NCI-H774 (cell line): ENCODE measurements around the gene EME2.

Experiments
- DNase-seq: peaks from one replicate; lab custom pipeline; 2025; lab: John Stamatoyannopoulos, UW

EME2 gene

DNA sequence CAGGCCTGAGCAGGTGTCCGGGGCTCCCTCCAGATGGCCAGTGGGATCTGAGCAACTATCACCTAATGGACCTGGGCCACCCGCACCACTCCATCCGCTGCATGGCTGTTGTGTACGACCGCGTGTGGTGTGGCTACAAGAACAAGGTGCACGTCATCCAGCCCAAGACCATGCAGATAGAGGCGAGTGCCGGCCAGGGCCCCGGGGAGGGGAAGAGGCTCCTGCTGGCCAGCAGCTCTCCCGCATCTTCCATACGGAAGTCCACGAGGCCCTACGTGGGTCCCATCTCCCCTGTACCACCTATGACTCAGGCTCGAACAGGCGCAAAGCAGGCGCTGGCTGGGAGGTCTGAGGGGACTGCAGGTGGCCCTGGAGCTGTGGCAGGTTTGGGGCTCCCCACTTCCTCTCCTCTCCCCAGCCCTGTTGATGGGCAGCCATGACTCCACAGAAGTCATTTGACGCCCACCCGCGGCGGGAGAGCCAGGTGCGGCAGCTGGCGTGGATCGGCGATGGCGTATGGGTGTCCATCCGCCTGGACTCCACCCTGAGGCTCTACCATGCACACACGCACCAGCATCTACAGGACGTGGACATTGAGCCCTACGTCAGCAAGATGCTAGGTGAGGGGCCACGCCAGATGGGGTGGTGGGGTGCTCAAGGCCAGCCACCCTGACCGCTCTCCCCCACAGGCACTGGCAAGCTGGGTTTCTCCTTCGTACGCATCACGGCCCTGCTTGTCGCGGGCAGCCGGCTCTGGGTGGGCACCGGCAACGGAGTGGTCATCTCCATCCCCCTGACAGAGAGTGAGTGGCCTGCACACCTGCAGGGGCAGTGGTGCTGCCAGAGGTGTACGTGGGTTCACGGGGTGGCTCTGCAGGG, 5.3 kb upstream of the EME2 start:
- no peak for DNase-seq

DNA sequence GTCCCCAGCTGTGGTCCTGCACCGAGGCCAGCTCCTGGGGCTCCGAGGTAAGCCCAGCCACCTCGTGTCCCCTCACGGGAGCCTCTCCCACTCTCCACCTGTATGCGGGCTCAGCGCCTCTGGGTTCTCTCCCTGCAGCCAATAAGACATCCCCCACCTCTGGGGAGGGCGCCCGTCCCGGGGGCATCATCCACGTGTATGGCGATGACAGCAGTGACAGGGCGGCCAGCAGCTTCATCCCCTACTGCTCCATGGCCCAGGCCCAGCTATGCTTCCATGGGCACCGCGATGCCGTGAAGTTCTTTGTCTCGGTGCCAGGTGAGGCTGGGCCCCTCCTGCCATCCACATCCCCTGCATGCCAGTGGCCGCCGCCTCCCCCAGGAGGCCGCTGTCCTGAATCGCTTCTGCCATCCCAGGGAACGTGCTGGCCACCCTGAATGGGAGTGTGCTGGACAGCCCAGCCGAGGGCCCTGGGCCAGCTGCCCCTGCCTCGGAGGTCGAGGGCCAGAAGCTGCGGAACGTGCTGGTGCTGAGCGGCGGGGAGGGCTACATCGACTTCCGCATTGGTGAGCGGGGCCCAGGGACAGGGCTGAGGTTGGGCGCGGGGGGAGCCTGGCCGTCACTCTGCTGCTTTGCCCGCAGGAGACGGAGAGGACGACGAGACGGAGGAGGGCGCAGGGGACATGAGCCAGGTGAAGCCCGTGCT, 4.4 kb upstream of the EME2 start:
- no peak for DNase-seq

DNA sequence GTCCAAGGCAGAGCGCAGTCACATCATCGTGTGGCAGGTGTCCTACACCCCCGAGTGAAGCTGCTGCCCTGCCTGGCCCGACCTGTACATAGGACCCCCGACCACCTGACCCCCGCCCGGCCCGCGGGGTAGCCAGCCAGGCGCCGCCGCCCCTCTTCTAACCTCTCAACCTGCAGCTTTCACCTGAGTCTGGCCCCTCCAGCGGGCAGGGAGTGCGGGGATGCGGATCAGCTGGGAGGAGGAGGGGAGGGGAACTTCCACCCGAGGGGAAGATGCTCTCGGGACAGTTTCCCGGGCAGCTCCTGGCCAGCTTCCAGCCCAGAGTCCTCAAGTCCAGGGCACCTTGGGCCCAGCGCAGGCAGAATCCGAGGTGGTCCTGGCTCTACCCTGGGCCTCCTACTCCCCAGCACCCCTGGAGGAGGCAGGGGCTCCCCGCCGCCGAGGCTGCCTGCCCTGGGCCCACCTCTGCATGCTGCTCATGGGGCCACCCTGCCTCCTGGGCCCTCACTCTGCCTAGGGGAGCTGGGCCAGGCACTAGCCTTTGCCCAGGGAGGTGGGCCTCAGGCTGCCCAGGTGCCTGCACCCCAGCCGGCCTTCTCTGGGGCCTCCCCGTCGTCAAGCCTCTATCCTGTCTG, 3.7 kb upstream of the EME2 start:
- no peak for DNase-seq

DNA sequence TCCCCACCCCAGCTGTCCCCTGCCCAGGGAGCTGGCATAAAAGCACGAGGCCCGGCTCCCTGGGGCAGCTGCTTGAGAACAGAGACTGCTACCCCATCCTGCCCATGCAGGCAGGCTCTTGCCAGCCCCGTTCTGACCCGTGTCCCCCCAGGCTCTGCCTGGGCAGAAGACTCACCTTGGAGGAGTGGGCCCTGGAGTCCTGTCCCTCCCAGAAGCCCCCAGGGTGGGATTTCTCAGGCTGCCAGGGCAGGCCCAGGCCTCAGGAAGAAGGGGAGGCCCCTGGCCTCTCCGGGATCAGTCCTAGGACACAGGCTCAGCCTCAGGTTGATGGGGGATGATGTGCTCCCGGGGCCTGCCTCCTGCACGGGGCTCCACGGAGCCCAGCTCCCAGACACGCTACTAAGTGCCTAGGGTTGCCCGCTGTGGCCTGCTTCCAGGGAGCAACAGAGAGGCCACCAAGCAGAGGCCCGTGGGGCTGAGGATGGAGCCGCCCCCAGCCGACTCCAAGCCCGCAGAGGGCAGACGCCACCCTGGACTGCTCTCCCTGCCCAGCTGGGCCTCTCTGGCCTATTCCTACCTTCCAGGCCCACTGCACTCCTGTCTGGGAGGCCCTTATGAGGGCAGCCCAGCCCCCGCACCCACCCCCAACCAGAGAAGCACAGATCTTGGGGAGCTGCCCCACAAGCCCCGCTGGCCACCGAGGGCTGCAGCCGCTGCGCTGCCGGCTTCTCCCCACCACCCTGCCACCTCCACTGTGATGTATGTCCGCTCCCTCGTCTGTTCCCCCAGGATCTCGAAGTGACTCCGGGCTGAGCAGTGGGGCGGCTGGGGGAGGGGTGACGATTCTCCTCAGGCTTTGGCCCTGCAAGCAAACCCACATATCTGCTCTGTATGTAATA, 3.0 kb upstream of the EME2 start:
- DNase-seq: no peak

DNA sequence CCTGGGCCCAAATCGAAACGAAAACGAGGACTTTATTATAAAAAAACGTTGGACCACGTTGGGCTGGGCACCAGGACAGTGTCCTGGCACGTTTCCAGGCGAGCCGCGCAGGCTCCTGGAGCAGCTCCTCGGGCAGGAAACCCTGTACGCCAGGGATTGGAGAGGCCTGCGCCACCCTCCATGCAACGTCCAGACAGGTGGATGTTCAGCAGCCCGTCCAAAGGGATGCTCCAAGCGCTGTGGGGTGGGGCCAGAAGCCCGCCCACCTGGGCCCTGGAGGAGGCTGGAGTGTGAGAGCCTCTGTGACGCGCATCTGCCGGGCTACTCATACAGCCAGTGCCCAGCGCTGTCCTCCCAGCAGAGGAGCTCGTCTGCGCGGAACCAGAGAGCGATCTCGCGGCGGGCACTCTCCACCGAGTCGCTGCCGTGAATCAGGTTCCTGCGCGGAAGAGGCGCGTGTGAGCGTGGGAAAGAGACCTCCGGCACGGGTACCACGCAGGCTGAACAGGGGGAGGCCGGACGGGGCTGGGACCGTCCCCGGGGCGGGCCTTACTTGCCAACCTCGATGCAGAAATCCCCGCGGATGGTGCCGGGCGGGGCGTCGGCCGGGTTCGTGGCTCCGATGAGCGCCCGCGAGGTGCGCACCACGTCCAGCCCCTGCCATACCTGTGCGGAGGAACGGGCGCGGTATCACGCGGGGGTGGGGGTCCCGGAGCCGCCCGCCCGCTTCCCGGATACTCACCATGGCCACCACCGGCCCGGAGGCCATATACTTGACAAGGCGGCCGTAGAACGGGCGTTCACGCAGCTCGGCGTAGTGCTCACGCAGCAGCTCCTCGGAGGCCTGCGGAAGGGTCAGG, 2.1 kb upstream of the EME2 start:
- no peak for DNase-seq

DNA sequence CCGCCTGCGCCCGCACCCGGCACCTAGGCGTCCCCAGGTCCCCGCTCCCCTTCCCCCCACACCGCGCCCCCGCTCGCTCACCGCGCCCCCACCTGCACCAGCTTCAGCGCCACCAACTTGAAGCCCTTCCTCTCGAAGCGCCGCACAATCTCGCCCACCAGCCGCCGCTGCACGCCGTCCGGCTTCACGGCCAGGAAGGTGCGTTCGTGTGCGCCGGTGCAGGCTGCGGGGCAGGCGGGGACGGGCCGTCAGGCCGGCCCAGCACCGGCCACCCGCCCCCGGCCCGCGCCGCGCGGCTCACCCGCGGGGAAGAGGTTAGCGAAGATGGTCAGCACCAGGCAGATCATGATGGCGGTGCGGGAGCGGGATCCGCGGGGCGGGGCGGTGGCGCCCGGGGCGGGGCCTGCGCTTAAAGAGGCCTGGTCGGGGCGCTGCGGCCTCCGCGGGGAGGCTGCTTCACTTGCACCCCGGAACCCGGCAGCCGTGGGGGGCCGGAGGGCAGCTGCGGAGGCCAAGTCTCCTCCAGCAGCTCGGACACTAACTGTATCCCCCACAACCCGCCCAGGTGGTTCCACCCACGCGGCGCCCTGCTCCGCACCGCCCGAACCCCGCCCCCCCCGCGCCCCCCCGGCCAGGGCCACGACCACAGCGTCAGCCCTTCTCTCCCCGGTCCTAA, 1.3 kb upstream of the EME2 start, which contains the start of gene NME3:
TSS of gene NME3 (minus strand) at position 356 of the 676 bp plus-strand sequence. CDS start at position 347, 9 bp downstream.
- no peak for DNase-seq

DNA sequence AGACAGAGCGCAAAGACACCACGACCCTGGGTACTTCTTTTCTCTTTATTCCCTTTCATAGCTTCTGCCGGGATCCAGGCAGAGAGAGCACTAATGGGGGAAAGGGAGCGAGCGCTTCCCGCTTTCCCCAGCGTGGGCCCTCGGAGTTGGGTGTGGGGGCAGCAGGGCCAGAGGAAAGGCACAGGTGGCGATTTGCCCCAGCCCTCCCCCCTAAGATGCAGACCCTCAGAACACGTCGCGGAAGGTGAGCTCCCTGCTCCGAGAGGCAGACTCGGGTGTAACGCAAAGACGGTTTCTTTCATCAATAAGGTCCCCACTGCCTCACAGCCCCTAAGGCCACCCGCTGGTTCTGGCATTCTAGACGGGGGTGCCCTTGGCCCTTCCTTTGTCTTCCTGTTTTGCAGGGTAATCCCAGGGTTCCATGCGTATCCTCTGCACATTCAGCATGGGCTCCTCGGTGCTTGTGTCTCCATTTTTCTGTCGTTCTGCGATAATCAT, 697 bp upstream of the EME2 start:
- no peak for DNase-seq

DNA sequence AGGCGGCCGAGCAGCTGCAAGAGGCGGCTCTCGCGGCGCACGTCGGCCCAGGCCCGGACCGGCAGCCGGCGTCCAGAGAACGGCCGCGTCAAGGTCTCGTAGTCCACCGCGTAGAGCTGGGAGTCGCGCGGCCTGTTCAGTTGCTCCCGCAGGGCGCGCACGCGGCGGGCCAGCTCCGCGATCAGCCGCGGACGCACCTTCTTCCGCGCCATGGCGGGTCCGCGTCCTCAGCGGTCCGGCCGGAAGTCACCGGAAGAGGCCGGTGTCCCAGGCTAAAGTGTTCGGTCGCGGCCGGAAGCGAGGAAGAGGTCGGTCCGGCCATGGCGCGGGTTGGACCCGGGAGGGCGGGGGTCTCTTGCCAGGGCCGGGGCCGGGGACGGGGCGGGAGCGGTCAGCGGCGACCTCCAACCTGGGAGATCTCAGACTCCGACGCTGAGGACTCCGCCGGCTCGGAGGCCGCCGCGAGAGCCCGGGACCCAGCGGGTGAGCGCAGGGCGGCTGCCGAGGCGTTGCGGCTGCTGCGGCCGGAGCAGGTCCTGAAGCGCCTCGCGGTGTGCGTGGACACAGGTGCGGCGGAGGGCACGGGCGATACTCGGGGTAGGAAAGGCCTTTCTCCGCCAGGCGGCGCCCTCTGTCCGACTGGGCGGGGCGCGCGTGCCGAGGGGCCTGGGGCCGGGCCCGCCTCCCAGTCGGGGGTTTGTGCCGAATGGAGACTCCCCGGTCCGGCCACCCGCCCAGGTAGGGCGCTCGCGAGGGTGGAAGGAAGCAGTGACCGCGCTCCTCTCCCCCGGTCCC, 495 bp downstream of the EME2 start, which contains the start of gene MRPS34:
TSS of gene MRPS34 (minus strand) at position 227 of the 795 bp plus-strand sequence. CDS start at position 212, 15 bp downstream.
- DNase-seq: peak; percentile 60

DNA sequence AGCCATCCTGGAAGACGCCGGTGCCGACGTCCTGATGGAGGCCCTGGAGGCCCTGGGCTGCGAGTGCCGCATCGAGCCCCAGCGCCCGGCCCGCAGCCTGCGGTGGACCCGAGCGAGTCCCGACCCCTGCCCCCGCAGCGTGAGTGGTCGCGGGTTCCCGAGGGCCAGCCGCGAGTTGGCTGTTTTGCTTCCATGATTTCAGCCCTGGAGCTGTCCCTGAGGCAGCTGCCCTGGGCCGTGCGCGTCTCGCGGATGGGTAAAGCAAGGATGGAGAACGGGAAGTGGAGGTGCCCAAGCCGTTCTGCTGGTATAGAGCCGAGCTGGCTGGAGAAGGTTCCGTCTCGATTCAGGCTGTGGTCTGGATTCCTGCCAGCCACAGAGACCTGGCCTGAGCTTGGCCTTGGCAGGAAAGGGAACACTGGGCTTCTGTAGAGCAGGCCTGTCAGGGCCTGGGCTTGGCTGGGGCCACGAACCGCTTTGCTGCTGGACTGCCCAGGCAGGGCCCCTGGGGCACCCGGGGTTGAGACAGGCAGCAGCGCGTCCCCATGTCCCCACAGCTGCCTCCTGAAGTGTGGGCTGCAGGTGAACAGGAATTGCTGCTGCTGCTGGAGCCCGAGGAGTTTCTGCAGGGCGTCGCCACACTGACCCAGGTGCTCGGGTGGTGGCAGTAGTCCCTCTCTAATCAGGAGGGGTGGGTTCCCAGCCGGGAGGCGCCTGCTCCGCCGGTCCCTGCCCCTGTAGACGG, 1.3 kb downstream of the EME2 start:
- DNase-seq: no peak

DNA sequence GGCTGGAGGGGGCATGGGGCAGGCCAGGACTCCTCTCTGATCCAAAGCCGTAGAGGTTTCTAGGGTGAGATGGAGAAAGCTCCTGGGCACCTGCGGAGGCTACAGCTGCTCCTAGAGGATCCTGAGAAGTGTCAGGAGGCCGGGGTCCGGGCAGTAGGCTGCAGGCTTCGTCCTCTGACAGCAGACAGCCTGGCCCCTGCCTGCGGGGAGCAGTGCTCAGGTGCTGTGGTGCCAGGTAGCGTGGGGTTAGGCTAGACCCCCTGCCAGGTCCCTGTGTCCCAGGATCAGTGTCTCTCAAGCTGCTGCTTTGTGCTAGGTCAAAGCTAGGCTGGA, 1.8 kb downstream of the EME2 start:
- DNase-seq: no peak

DNA sequence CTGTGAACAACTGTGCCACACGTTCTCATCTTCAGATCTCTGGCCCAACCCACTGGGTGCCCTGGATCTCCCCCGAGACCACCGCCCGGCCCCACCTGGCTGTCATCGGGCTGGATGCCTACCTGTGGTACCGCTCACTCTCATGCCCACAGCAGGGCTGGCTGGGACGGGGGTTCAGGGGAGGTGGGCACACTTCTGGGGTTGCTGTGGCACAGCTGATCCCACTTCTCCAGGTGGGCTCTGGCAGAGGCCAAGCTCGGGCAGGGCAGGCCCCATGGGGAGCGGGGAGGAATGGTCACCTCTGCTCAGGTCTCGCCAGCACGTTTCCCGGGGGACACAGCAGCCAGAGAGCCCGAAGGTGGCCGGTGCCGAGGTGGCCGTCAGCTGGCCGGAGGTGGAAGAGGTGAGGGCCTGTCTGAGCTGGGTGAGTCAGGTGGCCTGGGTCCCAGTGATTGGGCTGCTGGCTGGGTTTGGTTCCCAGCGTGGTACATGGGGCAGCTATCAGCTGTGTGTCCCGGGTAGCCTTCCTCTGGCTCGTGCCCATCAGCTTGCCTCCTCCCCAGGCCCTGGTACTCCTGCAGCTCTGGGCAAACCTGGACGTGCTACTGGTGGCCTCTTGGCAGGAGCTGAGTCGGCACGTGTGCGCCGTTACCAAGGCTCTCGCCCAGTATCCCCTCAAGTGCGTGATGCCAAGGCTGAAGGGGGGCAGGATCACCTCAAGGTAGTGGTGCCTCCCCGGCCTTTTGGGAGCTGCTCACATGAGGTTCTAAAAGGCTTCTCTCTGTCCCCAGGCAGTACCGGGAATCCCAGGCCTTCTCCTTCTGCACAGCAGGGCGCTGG, 2.6 kb downstream of the EME2 start:
- no peak for DNase-seq

DNA sequence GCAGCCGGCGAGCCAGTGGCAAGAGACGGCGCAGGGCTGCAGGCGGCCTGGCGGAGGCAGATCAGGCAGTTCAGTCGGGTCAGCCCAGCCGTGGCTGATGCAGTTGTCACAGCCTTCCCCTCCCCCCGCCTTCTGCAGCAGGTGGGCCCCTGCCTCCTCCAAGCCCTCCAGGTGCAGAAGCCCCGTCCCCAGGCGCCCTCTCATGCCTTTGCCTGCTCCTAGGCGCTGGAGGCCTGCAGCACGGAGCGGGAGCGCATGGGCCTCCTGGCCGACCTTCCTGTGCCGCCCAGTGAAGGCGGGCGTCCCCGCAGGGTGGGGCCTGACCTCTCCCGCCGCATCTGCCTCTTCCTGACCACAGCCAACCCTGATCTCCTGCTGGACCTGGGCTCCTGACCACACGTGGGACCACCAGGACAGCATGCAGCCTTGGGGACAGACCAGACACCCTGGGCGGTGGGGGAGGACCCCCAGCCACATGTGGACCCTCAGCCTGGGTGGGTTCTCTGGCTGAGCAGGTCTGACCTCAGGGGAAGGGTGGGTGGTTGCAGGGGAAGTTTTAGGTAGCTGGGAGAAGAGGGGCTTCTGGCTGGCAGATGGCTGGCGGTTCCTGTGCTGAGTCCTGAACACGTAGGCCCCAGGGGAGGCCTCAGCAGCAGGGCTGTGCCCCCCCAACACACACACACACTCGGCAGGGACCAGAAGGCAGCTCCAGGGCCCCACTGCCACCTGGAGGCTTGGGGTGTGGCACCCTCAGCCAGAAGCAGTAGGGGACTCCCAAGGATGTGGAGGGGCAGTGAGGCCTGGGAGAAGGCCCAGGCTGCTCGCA, 3.4 kb downstream of the EME2 start:
- no peak for DNase-seq

DNA sequence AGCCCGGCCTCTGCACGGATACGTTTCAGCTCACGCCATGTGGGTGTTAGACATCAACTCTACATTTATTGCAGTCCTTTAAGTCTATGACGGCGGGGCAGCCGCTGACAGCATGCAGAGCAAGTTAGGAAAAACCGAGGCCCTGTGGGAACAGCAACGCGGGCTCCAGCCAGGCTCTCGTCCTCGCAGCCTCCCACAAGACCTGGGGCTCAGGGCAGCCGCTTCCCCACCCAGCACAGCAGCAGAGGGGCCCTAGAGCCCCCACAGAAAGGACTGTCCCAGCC, 4.0 kb downstream of the EME2 start:
- DNase-seq: no peak

DNA sequence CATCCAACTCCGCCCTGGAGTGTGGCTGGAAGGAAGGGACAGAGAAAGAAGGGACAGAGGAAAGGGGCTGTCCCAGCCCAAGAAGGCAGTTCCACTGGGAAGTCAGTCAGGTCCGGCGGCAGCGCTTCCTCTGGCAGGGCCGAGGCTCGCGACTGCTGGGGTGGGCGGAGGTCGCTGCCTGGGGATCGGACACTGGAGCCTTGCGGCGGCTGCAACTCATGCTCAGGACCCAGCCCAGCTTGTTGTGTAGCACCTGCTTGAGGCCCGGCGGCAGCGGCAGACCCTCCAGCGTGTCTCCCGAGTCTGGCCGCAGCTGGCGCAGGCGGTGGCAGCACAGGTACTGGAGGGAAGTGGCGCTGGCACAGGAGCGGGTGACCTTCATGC, 4.4 kb downstream of the EME2 start:
- no peak for DNase-seq

DNA sequence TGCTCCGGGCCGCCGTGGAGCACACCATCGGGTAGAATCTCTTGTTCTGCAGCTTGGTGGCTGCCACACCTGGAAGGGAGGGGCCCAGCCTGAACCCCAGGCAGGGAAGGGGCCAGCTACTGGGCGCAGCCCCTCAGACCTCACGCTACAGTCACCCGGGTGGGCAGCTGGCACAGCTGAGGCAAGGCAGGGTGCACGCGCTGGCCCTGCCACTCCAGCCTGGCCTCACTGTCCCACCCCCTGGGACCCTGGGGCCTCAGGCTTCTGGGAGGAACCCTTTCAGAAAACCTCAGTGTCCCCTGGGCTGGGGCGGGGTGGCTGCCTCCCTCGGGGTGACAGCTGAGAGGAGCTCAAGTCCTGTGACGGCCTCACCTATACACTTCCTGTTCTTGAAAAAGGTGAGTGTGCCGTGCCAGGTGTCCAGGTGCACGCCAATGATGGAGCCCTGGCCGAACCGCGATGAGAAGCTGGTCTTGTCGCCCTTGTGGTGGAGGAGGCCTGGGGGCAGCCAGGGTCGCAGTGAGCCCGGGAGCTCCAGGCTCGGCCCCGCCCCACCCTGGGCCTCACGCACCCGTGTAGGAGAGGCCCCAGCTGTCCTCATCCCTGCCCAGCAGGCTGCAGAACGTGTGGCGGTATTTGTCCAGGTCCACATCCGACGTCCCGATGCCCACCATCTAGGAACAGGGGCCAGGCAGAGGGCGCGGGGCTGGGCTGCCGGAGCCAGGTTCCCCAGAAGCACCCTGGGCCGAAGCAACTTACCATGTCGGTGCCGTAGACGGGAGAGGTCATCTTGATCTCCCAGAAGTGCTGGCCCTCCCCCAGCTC, 5.0 kb downstream of the EME2 start:
- no peak for DNase-seq
